PFSK-1 (cell line): ENCODE results near the gene MAPK7.

Source experiments
- FOXP2 ChIP-seq: optimal IDR thresholded peaks from 2 replicates; pipeline ENCODE3; 2011; ENCODE audit warnings: borderline replicate concordance, control low read depth, inconsistent platforms; ENCODE audit not compliant: insufficient read depth; ENCODE audit errors: extremely low read length, extremely low read depth
- POLR2AphosphoS5 ChIP-seq: IDR thresholded peaks from 2 replicates; pipeline ENCODE4 v1.6.1; 2012; ENCODE audit warnings: low read depth, mild to moderate bottlenecking, control low read depth, low read length, moderate library complexity
- SIN3A ChIP-seq: IDR thresholded peaks from 2 replicates; pipeline ENCODE4 v1.6.1; 2012; ENCODE audit warnings: mild to moderate bottlenecking, low read length, moderate library complexity, borderline replicate concordance; ENCODE audit not compliant: insufficient read depth
- TAF1 ChIP-seq: IDR thresholded peaks from 2 replicates; pipeline ENCODE4 v1.6.1; 2012; ENCODE audit warnings: low read length, control low read depth, borderline replicate concordance; ENCODE audit not compliant: insufficient read depth
- TF ChIP-seq, protein P1 (sequence below), 2 experiments: IDR thresholded peaks; 2 replicates each; pipeline versions ENCODE4 v1.6.1 to v1.8.0; 2011 to 2012; ENCODE audit warnings: low read depth in 2 of 2, low read length in 2 of 2, control low read depth in 1 of 2, inconsistent platforms in 1 of 2, mild to moderate bottlenecking in 1 of 2, moderate library complexity in 1 of 2; ENCODE audit not compliant: insufficient read depth in 1 of 2

Gene MAPK7

GRCh38 chr17:19412510-19412909 lies 34.2 kb downstream of the MAPK7 start:
- TF ChIP-seq, protein P1, sequence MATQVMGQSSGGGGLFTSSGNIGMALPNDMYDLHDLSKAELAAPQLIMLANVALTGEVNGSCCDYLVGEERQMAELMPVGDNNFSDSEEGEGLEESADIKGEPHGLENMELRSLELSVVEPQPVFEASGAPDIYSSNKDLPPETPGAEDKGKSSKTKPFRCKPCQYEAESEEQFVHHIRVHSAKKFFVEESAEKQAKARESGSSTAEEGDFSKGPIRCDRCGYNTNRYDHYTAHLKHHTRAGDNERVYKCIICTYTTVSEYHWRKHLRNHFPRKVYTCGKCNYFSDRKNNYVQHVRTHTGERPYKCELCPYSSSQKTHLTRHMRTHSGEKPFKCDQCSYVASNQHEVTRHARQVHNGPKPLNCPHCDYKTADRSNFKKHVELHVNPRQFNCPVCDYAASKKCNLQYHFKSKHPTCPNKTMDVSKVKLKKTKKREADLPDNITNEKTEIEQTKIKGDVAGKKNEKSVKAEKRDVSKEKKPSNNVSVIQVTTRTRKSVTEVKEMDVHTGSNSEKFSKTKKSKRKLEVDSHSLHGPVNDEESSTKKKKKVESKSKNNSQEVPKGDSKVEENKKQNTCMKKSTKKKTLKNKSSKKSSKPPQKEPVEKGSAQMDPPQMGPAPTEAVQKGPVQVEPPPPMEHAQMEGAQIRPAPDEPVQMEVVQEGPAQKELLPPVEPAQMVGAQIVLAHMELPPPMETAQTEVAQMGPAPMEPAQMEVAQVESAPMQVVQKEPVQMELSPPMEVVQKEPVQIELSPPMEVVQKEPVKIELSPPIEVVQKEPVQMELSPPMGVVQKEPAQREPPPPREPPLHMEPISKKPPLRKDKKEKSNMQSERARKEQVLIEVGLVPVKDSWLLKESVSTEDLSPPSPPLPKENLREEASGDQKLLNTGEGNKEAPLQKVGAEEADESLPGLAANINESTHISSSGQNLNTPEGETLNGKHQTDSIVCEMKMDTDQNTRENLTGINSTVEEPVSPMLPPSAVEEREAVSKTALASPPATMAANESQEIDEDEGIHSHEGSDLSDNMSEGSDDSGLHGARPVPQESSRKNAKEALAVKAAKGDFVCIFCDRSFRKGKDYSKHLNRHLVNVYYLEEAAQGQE (IDR thresholded peaks at IDR 0.05; ENCODE audit: insufficient read depth in 1 of 2, low read depth in 2 of 2, low read length in 2 of 2) = no peak
- TF ChIP-seq SIN3A = no peak
- no peak for TF ChIP-seq TAF1
- TF ChIP-seq FOXP2 = no peak
- no peak for TF ChIP-seq POLR2AphosphoS5

DNA sequence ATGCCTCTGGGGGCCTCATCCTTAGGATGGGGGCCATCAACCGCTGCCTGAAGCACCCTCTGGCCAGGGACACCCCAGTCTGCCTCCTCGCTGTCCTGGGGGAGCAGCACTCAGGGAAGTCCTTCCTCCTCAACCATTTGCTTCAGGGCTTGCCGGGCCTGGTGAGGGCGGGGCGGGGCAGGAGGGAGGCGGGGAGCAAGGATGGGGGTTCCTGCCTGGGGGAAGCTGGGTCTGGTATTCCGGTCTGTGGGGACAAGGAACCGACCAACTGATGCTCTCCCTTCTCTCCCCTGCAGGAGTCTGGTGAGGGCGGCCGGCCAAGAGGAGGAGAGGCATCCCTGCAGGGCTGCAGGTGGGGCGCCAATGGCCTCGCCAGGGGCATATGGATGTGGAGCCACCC lies 34.7 kb downstream of the MAPK7 start:
- TF ChIP-seq, protein P1 (IDR thresholded peaks at IDR 0.05; ENCODE audit: insufficient read depth in 1 of 2, low read depth in 2 of 2, low read length in 2 of 2) = no peak
- no peak for TF ChIP-seq FOXP2
- TF ChIP-seq POLR2AphosphoS5 = no peak
- no peak for TF ChIP-seq TAF1
- TF ChIP-seq SIN3A = no peak

DNA sequence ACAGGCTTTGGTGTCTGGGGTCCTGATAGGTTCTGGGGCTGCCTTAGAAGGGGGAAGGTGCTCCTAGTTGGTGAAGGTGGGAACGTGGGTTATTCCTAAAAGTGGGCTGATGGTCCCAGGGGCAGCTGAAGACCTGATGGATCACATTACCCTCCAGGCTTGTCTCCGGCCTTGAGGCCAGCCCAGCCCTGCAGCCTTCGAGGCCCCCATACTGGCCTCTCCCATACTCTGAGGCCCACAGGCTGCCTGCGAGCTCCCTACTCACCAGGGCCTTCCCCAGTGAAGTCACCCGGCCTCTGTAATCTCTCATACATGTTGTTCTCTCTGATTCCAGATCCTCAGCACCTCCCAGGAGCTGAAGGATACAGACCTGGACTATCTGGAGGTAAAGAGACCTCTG lies 35.5 kb downstream of the MAPK7 start:
- no peak for TF ChIP-seq TAF1

DNA sequence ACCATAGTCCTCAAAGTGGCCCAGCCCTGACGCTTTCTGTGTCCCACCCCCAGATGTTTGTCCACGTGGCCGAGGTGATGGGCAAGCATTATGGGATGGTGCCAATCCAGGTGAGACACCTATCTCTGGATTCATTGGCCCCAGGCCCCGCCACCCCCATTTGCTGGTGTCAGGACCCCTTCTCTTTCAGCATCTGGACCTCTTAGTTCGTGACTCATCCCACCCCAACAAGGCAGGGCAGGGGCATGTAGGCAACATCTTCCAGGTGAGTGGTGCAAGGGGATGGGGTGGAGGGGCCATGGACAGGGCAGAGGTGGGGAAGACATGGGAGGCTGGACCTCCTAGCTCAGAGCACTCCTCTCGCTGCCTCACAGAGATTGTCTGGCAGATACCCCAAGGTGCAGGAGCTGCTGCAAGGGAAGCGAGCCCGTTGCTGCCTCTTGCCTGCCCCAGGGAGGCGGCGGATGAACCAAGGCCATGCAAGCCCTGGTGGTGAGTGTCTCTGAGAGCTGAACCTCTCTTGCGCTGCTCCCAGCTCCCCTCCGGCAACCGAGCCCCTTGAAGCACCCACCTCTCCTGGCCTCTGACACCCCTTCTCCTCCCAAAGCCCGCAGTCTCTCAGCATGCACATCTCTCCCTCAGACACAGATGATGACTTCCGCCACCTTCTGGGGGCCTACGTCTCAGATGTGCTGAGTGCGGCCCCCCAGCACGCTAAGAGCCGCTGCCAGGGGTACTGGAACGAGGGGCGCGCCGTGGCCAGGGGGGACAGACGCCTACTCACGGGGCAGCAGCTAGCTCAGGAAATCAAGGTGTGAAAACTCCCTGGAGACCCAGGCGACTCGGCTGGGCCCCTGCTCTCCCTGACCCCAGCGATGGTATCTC lies 36.3 kb downstream of the MAPK7 start:
- no peak for TF ChIP-seq SIN3A
- TF ChIP-seq, protein P1 (IDR thresholded peaks at IDR 0.05; ENCODE audit: insufficient read depth in 1 of 2, low read depth in 2 of 2, low read length in 2 of 2) = no peak

DNA sequence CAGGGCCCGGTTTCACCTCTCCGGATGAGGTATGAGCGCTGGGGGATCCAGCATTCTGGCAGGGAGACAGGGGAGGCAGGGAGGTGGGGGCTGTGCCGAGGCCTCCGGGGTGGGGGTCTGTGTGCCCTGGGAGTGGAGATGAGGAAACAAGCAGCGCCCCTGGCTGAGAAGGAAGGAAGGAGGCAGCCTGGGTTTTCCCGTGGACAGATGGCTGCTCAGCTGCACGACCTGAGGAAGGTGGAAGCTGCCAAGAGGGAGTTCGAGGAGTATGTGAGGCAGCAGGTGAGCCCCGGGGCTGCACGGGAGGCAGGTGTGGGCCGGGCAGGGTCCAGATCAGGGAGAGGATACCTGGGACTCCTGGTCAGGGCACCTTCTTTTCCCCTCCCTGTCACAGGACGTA lies 37.0 kb downstream of the MAPK7 start:
- TF ChIP-seq FOXP2 = no peak
- no peak for TF ChIP-seq POLR2AphosphoS5

DNA sequence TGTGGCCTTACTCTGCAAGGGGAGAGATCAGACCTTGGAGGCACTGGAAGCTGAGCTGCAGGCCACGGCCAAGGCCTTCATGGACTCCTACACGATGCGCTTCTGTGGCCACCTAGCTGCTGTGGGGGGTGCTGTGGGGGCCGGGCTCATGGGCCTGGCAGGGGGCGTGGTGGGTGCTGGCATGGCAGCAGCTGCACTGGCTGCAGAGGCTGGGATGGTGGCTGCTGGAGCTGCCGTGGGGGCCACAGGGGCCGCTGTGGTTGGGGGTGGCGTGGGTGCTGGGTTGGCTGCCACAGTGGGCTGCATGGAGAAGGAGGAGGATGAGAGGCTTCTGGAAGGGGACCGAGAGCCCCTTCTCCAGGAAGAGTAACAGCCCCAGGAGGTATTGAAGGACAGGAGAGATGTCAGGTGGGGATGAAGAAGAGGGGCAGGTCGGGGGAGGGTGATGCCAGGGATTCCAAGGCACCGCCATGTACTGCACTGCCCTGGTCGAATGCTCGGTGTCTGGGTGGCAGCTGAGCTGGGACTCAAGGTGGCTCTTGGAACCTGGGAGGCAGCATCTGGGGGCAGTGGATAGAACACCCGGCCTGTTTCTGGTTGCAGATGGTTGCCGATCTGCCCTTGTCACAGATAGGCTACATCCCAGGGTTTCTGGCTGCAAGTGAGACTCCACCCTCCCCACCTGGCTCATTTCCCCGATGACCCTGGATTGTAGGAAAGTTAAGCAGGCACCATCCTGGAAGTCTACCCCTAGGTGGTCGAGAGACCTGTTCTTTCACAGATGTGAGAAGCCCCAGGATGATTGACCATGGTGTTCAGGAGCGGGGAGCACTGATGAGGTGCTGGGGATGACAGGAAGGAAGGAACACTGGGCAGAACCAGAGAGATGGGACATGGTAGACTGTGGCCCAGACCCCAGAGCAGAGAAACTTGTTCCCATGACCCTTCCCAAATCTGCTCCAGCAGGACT lies 37.8 kb downstream of the MAPK7 start:
- TF ChIP-seq TAF1 = no peak

- TF ChIP-seq POLR2AphosphoS5 = no peak
These were observed 39.3 kb downstream of the MAPK7 start for GRCh38 chr17:19417611-19418010.
